Prostate gland (tissue), 2 donors: ENCODE measurements around the gene LMTK3.

Experiments used
- POLR2A ChIP-seq: fragments of 450-650 bp; IDR thresholded peaks from one replicate; pipeline ENCODE4 v1.6.1; 2016; ENCODE audit warnings: antibody characterized with exemption, mild to moderate bottlenecking
- TF ChIP-seq, protein P1 (sequence below), 4 experiments: fragments of 200-600 bp in 2 of 4; fragments of 450-650 bp in 2 of 4; sonication (generic) in 2 of 4; IDR thresholded peaks; 1 replicate in 3 of 4; 2 replicates in 1 of 4; pipeline ENCODE4 v1.5.1; 2016 to 2019; ENCODE audit warnings: antibody characterized with exemption in 4 of 4, mild to moderate bottlenecking in 2 of 4, moderate library complexity in 2 of 4

DNA sequence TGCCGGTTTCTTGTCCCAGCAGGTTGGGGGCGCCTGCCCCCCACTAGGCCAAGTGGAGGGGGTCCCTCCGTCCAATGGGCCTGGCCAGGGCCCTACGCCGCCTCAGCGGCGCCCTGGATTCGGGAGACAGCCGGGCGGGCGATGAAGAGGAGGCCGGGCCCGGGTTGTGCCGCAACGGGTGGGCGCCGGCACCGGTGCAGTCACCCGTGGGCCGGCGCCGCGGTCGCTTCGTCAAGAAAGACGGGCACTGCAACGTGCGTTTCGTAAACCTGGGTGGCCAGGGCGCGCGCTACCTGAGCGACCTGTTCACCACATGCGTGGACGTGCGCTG is 50.0 kb downstream of the LMTK3 start:
- TF ChIP-seq, protein P1, sequence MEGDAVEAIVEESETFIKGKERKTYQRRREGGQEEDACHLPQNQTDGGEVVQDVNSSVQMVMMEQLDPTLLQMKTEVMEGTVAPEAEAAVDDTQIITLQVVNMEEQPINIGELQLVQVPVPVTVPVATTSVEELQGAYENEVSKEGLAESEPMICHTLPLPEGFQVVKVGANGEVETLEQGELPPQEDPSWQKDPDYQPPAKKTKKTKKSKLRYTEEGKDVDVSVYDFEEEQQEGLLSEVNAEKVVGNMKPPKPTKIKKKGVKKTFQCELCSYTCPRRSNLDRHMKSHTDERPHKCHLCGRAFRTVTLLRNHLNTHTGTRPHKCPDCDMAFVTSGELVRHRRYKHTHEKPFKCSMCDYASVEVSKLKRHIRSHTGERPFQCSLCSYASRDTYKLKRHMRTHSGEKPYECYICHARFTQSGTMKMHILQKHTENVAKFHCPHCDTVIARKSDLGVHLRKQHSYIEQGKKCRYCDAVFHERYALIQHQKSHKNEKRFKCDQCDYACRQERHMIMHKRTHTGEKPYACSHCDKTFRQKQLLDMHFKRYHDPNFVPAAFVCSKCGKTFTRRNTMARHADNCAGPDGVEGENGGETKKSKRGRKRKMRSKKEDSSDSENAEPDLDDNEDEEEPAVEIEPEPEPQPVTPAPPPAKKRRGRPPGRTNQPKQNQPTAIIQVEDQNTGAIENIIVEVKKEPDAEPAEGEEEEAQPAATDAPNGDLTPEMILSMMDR (IDR thresholded peaks at IDR 0.05) = no peak
- no peak for TF ChIP-seq POLR2A
